ENCODE results near the gene PRPF8. TPM values are rescaled to one million over a fixed set of nuclear protein-coding genes. Genes with fewer than 3 reads are reported as not detected.

Gene PRPF8
- total RNA-seq, 1 donor from 2014 or later = 202 TPM

- peak overlapping the region; percentile 88 for H3K9ac ChIP-seq (ENCODE audit: low read length)
- no peaks in the 10 kb centered on the region for H3K9me3 ChIP-seq (ENCODE audit: insufficient read depth, low read depth, low read length)
- no peaks in the 10 kb centered on the region for H3K79me2 ChIP-seq (ENCODE audit: insufficient read depth, low read length)
- peaks cover 9% of the 10 kb centered on the region for H3K4me1 ChIP-seq (ENCODE audit: insufficient read depth, low read length)
- no peaks in the 10 kb centered on the region for H3K36me3 ChIP-seq (ENCODE audit: insufficient read depth, low read length)
- H3K27ac Mint-ChIP-seq (ENCODE audit: unreplicated experiment) = no peak overlapping the region
- no peaks in the 10 kb centered on the region for H3K27me3 ChIP-seq (ENCODE audit: insufficient read depth, low read length)
- H3K4me2 ChIP-seq (ENCODE audit: low read length) = peak overlapping the region; percentile 100
- H2AFZ ChIP-seq (ENCODE audit: low read depth, low read length) = peak overlapping the region; percentile 99
- H3K4me3 Mint-ChIP-seq (ENCODE audit: unreplicated experiment) = peak overlapping the region; percentile 82
- DNase-seq (ENCODE audit: low read depth) (no peak), FAIRE-seq (no peak)
- H3K4me3 ChIP-seq (ENCODE audit: insufficient read depth, low read depth, low read length) = peak overlapping the region; percentile 83
- H3K27ac ChIP-seq (ENCODE audit: low read depth, low read length) = no peak overlapping the region
- no peaks in the 10 kb centered on the region for H3K36me3 Mint-ChIP-seq (ENCODE audit: low read depth, unreplicated experiment)
- TF ChIP-seq CTCF (IDR thresholded peaks at IDR 0.05; ENCODE audit: insufficient read depth, low read depth, low read length) (no peak), EZH2 (IDR thresholded peaks at IDR 0.05; ENCODE audit: insufficient read depth, low read length) (no peak)
- H3K9me3 Mint-ChIP-seq (ENCODE audit: unreplicated experiment) = no peaks in the 10 kb centered on the region
- H4K20me1 ChIP-seq (ENCODE audit: insufficient read depth, low read length) = peaks cover 18% of the 10 kb centered on the region
- H3K4me1 Mint-ChIP-seq (ENCODE audit: low read depth, unreplicated experiment) = peaks cover 9% of the 10 kb centered on the region
- peaks cover 8% of the 10 kb centered on the region for H3K27me3 Mint-ChIP-seq (ENCODE audit: low read depth, unreplicated experiment)
Measured at GRCh38 chr17:1627182-1627981, 57.3 kb downstream of the PRPF8 start.

GRCh38 chr17:1626333-1626732, 58.3 kb downstream of the PRPF8 start:
- no peak for TF ChIP-seq EZH2 (IDR thresholded peaks at IDR 0.05; ENCODE audit: insufficient read depth, low read length)
- TF ChIP-seq CTCF (IDR thresholded peaks at IDR 0.05; ENCODE audit: insufficient read depth, low read depth, low read length) = no peak
- Histone ChIP-seq H3K9ac (ENCODE audit: low read length) (no peak overlapping the region), H3K79me2 (ENCODE audit: insufficient read depth, low read length) (no peaks in the 10 kb centered on the region), H2AFZ (ENCODE audit: low read depth, low read length) (no peak overlapping the region), H3K4me3 (ENCODE audit: insufficient read depth, low read depth, low read length) (no peak overlapping the region), H3K36me3 (ENCODE audit: insufficient read depth, low read length) (no peaks in the 10 kb centered on the region), H4K20me1 (ENCODE audit: insufficient read depth, low read length) (peaks cover 18% of the 10 kb centered on the region), H3K27ac (ENCODE audit: low read depth, low read length) (no peak overlapping the region), H3K9me3 (ENCODE audit: insufficient read depth, low read depth, low read length) (no peaks in the 10 kb centered on the region), H3K27me3 (ENCODE audit: insufficient read depth, low read length) (no peaks in the 10 kb centered on the region), H3K4me2 (ENCODE audit: low read length) (peak overlapping the region; percentile 100), H3K4me1 (ENCODE audit: insufficient read depth, low read length) (peaks cover 9% of the 10 kb centered on the region)
- no peaks in the 10 kb centered on the region for H3K9me3 Mint-ChIP-seq (ENCODE audit: unreplicated experiment)
- H3K27me3 Mint-ChIP-seq (ENCODE audit: low read depth, unreplicated experiment) = peaks cover 5% of the 10 kb centered on the region
- peaks cover under 1% of the 10 kb centered on the region for H3K36me3 Mint-ChIP-seq (ENCODE audit: low read depth, unreplicated experiment)
- H3K4me3 Mint-ChIP-seq (ENCODE audit: unreplicated experiment) = peak overlapping the region; percentile 82
- DNase-seq (ENCODE audit: low read depth) = no peak
- peaks cover 9% of the 10 kb centered on the region for H3K4me1 Mint-ChIP-seq (ENCODE audit: low read depth, unreplicated experiment)
- no peak overlapping the region for H3K27ac Mint-ChIP-seq (ENCODE audit: unreplicated experiment)
- FAIRE-seq = no peak

GRCh38 chr17:1625581-1625980, 59.1 kb downstream of the PRPF8 start:
- Histone ChIP-seq H4K20me1 (ENCODE audit: insufficient read depth, low read length) (peaks cover 18% of the 10 kb centered on the region), H3K79me2 (ENCODE audit: insufficient read depth, low read length) (no peaks in the 10 kb centered on the region), H3K4me1 (ENCODE audit: insufficient read depth, low read length) (peaks cover 9% of the 10 kb centered on the region), H3K9ac (ENCODE audit: low read length) (no peak overlapping the region), H3K9me3 (ENCODE audit: insufficient read depth, low read depth, low read length) (no peaks in the 10 kb centered on the region), H2AFZ (ENCODE audit: low read depth, low read length) (no peak overlapping the region), H3K27ac (ENCODE audit: low read depth, low read length) (no peak overlapping the region), H3K36me3 (ENCODE audit: insufficient read depth, low read length) (no peaks in the 10 kb centered on the region), H3K4me3 (ENCODE audit: insufficient read depth, low read depth, low read length) (no peak overlapping the region), H3K4me2 (ENCODE audit: low read length) (no peak overlapping the region), H3K27me3 (ENCODE audit: insufficient read depth, low read length) (no peaks in the 10 kb centered on the region)
- Mint-ChIP-seq H3K4me3 (ENCODE audit: unreplicated experiment) (no peak overlapping the region), H3K27ac (ENCODE audit: unreplicated experiment) (no peak overlapping the region), H3K27me3 (ENCODE audit: low read depth, unreplicated experiment) (peaks cover 5% of the 10 kb centered on the region), H3K4me1 (ENCODE audit: low read depth, unreplicated experiment) (peaks cover 9% of the 10 kb centered on the region), H3K36me3 (ENCODE audit: low read depth, unreplicated experiment) (peaks cover 2% of the 10 kb centered on the region), H3K9me3 (ENCODE audit: unreplicated experiment) (no peaks in the 10 kb centered on the region)
- FAIRE-seq (no peak), DNase-seq (ENCODE audit: low read depth) (no peak)
- TF ChIP-seq CTCF (IDR thresholded peaks at IDR 0.05; ENCODE audit: insufficient read depth, low read depth, low read length) (no peak), EZH2 (IDR thresholded peaks at IDR 0.05; ENCODE audit: insufficient read depth, low read length) (no peak)

All from astrocyte (in vitro differentiated cells and primary cell).